NB4 (cell line): ENCODE measurements around the gene TMEM61.

Experiments
- DNase-seq: peaks from one replicate; pipeline ENCODE4 v3.0.0; 2010; ENCODE audit warnings: low read depth
- H3K4me3 ChIP-seq: one replicate; pipeline ENCODE4 v1.5.1; 2011; ENCODE audit warnings: mild to moderate bottlenecking, low read depth, low read length, moderate library complexity
- CTCF ChIP-seq: IDR thresholded peaks from one replicate; pipeline ENCODE4 v1.5.1; 2012; ENCODE audit warnings: low read depth, low read length
- MAX ChIP-seq: IDR thresholded peaks from 2 replicates; pipeline ENCODE4 v1.6.1; 2011; ENCODE audit warnings: low read depth, low read length
- MYC ChIP-seq: IDR thresholded peaks from 2 replicates; pipeline ENCODE4 v1.6.1; 2011; ENCODE audit warnings: low read depth, low read length
- POLR2A ChIP-seq: IDR thresholded peaks from 2 replicates; pipeline ENCODE4 v1.6.1; 2011; ENCODE audit warnings: mild to moderate bottlenecking; ENCODE audit not compliant: insufficient read length; ENCODE audit errors: extremely low read depth

The TMEM61 gene

GRCh38 chr1:54985556-54985955, 5.1 kb downstream of the TMEM61 start:
- no peak for DNase-seq
- no peak overlapping the region for H3K4me3 ChIP-seq
- TF ChIP-seq MAX (no peak), MYC (no peak), CTCF (no peak), POLR2A (no peak)

GRCh38 chr1:54986025-54986424, 5.6 kb downstream of the TMEM61 start:
- TF ChIP-seq MAX = no peak
- TF ChIP-seq POLR2A = no peak
- TF ChIP-seq CTCF = no peak
- no peak for TF ChIP-seq MYC
- no peak for DNase-seq
- no peak overlapping the region for H3K4me3 ChIP-seq

- TF ChIP-seq MAX (no peak), MYC (no peak), POLR2A (no peak), CTCF (no peak)
- no peak for DNase-seq
Observed at GRCh38 chr1:54986533-54986932, 6.1 kb downstream of the TMEM61 start.

GRCh38 chr1:54987427-54987826, 7.0 kb downstream of the TMEM61 start:
- no peak for DNase-seq

More at GRCh38 chr1:54986533-54986932, 6.1 kb downstream of the TMEM61 start:
- no peak overlapping the region for H3K4me3 ChIP-seq

GRCh38 chr1:54987919-54988705, 7.7 kb downstream of the TMEM61 start:
- no peak for DNase-seq
- TF ChIP-seq MAX (no peak), CTCF (no peak), POLR2A (no peak)
- no peak overlapping the region for H3K4me3 ChIP-seq

More at GRCh38 chr1:54987427-54987826, 7.0 kb downstream of the TMEM61 start:
- no peak overlapping the region for H3K4me3 ChIP-seq
- TF ChIP-seq POLR2A = no peak
- no peak for TF ChIP-seq MYC
- TF ChIP-seq CTCF = no peak
- no peak for TF ChIP-seq MAX
